Measurements from ENCODE around the gene SH3PXD2A.

SH3PXD2A gene

GRCh38 chr10:103697787-103698186 lies 157.6 kb downstream of the SH3PXD2A start:
- CTCF ChIA-PET = interaction anchor here (0.6 to 1.3 kb wide), 3 partner anchors 7 to 11 kb away, joined by 3 to 4 read pairs (median 4); no protein-coding TSS in a partner anchor
- POLR2A ChIA-PET = interaction anchor here (0.5 kb wide), 1 partner anchor 269 kb away, joined by 5 read pairs; no protein-coding TSS in a partner anchor
- H3K9me3 ChIP-seq (ENCODE audit: control insufficient read depth, insufficient read depth, low read depth, low read length) = no peaks in the 10 kb centered on the region
- no peak overlapping the region for H3K27ac ChIP-seq (ENCODE audit: extremely low read depth, low read depth, low read length)
- no peak overlapping the region for H3K4me3 ChIP-seq (ENCODE audit: low read depth, low read length)
- H3K36me3 ChIP-seq (ENCODE audit: control insufficient read depth in 2 of 2, insufficient read depth in 1 of 2, low read length in 2 of 2) = no peaks in the 10 kb centered on the region
- TF ChIP-seq ZNF248 (tag by site-specific recombination; IDR thresholded peaks at IDR 0.05) (no peak), PRDM2 (tag by site-specific recombination; IDR thresholded peaks at IDR 0.05; ENCODE audit: borderline replicate concordance) (no peak), ZNF747 (tag by site-specific recombination; IDR thresholded peaks at IDR 0.05) (no peak), TRIM28 (IDR thresholded peaks at IDR 0.05; ENCODE audit: borderline replicate concordance, low read length) (no peak), ZNF140 (tag by site-specific recombination; IDR thresholded peaks at IDR 0.05) (no peak), SP3 (tag by site-specific recombination; IDR thresholded peaks at IDR 0.05) (no peak), KLF1 (tag by site-specific recombination; IDR thresholded peaks at IDR 0.05) (no peak), GLI2 (tag by site-specific recombination; IDR thresholded peaks at IDR 0.05; ENCODE audit: borderline replicate concordance, low read depth) (no peak), SCRT1 (tag by site-specific recombination; IDR thresholded peaks at IDR 0.05; ENCODE audit: borderline replicate concordance) (no peak), ZNF777 (tag by site-specific recombination; IDR thresholded peaks at IDR 0.05; ENCODE audit: borderline replicate concordance) (no peak)
- TF ChIP-seq, protein P1, sequence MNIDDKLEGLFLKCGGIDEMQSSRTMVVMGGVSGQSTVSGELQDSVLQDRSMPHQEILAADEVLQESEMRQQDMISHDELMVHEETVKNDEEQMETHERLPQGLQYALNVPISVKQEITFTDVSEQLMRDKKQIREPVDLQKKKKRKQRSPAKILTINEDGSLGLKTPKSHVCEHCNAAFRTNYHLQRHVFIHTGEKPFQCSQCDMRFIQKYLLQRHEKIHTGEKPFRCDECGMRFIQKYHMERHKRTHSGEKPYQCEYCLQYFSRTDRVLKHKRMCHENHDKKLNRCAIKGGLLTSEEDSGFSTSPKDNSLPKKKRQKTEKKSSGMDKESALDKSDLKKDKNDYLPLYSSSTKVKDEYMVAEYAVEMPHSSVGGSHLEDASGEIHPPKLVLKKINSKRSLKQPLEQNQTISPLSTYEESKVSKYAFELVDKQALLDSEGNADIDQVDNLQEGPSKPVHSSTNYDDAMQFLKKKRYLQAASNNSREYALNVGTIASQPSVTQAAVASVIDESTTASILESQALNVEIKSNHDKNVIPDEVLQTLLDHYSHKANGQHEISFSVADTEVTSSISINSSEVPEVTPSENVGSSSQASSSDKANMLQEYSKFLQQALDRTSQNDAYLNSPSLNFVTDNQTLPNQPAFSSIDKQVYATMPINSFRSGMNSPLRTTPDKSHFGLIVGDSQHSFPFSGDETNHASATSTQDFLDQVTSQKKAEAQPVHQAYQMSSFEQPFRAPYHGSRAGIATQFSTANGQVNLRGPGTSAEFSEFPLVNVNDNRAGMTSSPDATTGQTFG (tag by site-specific recombination; IDR thresholded peaks at IDR 0.05; ENCODE audit: borderline replicate concordance) = no peak
- TF ChIP-seq, protein P2, sequence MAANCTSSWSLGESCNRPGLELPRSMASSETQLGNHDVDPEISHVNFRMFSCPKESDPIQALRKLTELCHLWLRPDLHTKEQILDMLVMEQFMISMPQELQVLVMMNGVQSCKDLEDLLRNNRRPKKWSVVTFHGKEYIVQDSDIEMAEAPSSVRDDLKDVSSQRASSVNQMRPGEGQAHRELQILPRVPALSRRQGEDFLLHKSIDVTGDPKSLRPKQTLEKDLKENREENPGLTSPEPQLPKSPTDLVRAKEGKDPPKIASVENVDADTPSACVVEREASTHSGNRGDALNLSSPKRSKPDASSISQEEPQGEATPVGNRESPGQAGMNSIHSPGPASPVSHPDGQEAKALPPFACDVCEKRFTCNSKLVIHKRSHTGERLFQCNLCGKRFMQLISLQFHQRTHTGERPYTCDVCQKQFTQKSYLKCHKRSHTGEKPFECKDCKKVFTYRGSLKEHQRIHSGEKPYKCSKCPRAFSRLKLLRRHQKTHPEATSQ (tag by site-specific recombination; IDR thresholded peaks at IDR 0.05) = no peak
- H3K4me1 ChIP-seq (ENCODE audit: control insufficient read depth, insufficient read depth, low read length) = no peaks in the 10 kb centered on the region; the same call in 1 of the 2 replicates

DNA sequence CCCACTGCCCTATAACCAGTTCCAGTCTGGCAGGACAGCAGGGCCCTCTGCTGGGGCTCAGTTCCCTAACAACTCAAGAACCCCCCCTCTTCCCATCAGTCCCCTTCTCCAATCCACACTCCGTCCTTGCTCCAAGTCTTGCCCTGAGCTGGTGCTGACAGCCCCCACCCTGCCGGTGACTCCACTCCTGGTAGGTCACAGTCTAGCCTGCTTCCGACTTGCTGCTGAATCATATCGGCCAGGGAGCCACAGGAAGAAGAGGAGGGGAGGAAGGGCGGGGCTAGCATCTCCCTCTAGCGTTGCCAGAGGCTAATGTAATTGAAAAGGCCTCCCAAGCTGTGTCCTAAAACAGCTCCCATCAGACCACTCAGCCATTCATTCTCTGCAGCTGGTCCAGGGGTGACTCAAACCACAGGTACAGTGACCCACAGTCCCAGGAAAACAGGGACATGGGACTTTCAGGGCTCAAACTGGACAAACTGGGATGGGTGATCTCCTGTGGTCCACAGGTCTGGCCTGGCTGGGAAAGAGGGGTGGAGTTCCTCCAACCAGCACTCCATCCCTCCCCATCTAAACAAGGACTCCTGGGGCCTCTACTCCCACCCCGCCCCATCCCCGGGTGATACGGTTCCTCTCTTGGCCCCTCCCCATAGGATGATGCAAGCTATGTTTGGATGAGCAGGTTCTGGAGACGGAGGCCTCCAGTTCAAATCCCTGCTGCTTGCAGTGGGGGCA lies 158.8 kb downstream of the SH3PXD2A start:
- no peaks in the 10 kb centered on the region for H3K36me3 ChIP-seq (ENCODE audit: control insufficient read depth in 2 of 2, insufficient read depth in 1 of 2, low read length in 2 of 2)
- no peak overlapping the region for H3K4me3 ChIP-seq (ENCODE audit: low read depth, low read length)
- ChIA-PET CTCF (interaction anchor here (0.6 to 1.5 kb wide), 8 partner anchors 9 to 189 kb away, joined by 3 to 6 read pairs (median 4); no protein-coding TSS in a partner anchor), POLR2A (no interaction called here)
- H3K4me1 ChIP-seq (ENCODE audit: control insufficient read depth, insufficient read depth, low read length) = no peaks in the 10 kb centered on the region; the same call in 1 of the 2 replicates
- H3K9me3 ChIP-seq (ENCODE audit: control insufficient read depth, insufficient read depth, low read depth, low read length) = no peaks in the 10 kb centered on the region
- no peak overlapping the region; the same call in 1 of the 2 replicates for H3K27ac ChIP-seq (ENCODE audit: extremely low read depth, low read depth, low read length)
- TF ChIP-seq ZNF10 (tag by site-specific recombination; IDR thresholded peaks at IDR 0.05) = no peak
- no peak for TF ChIP-seq ZNF169 (tag by site-specific recombination; IDR thresholded peaks at IDR 0.05)
- TF ChIP-seq, protein P3, sequence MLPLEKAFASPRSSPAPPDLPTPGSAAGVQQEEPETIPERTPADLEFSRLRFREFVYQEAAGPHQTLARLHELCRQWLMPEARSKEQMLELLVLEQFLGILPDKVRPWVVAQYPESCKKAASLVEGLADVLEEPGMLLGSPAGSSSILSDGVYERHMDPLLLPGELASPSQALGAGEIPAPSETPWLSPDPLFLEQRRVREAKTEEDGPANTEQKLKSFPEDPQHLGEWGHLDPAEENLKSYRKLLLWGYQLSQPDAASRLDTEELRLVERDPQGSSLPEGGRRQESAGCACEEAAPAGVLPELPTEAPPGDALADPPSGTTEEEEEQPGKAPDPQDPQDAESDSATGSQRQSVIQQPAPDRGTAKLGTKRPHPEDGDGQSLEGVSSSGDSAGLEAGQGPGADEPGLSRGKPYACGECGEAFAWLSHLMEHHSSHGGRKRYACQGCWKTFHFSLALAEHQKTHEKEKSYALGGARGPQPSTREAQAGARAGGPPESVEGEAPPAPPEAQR (tag by site-specific recombination; IDR thresholded peaks at IDR 0.05) = no peak
- no peak for TF ChIP-seq ZNF530 (tag by site-specific recombination; IDR thresholded peaks at IDR 0.05; ENCODE audit: low read depth)
- no peak for TF ChIP-seq ZNF677 (tag by site-specific recombination; IDR thresholded peaks at IDR 0.05)
- no peak for TF ChIP-seq ZNF121 (tag by site-specific recombination; IDR thresholded peaks at IDR 0.05)
- TF ChIP-seq BCL11A (tag by site-specific recombination; IDR thresholded peaks at IDR 0.05; ENCODE audit: low read depth) = no peak
- TF ChIP-seq GFI1B (tag by site-specific recombination; IDR thresholded peaks at IDR 0.05) = no peak
- peak; percentile 44; the same call in 1 of the 2 replicates for TF ChIP-seq ZIC2 (tag by site-specific recombination; IDR thresholded peaks at IDR 0.05)
- TF ChIP-seq ZNF623 (tag by site-specific recombination; IDR thresholded peaks at IDR 0.05) = no peak
- no peak for TF ChIP-seq ZNF473 (tag by site-specific recombination; IDR thresholded peaks at IDR 0.05)
- TF ChIP-seq ZNF239 (tag by site-specific recombination; IDR thresholded peaks at IDR 0.05) = no peak
